Measurements from ENCODE around the gene URB2. TPM values are rescaled to one million over a fixed set of nuclear protein-coding genes. Genes with fewer than 3 reads are reported as not detected.
"Not testable (repeated sequence)": the region's sequence is repeated elsewhere in the genome, so short reads cannot be mapped to it uniquely, and the experiment has no call there.

The URB2 gene
- 17.5 and 17.6 TPM in 2 replicates for total RNA-seq (2014; rRNA removed; shearing (Covaris generic))
- polyA plus RNA-seq (2015; cell fraction: cytosol; rRNA removed), result 12.8 and 16.9 TPM in 2 replicates
- 23.9 and 25.6 TPM in 2 replicates for polyA plus RNA-seq (2015; cell fraction: nucleus; rRNA removed)

DNA sequence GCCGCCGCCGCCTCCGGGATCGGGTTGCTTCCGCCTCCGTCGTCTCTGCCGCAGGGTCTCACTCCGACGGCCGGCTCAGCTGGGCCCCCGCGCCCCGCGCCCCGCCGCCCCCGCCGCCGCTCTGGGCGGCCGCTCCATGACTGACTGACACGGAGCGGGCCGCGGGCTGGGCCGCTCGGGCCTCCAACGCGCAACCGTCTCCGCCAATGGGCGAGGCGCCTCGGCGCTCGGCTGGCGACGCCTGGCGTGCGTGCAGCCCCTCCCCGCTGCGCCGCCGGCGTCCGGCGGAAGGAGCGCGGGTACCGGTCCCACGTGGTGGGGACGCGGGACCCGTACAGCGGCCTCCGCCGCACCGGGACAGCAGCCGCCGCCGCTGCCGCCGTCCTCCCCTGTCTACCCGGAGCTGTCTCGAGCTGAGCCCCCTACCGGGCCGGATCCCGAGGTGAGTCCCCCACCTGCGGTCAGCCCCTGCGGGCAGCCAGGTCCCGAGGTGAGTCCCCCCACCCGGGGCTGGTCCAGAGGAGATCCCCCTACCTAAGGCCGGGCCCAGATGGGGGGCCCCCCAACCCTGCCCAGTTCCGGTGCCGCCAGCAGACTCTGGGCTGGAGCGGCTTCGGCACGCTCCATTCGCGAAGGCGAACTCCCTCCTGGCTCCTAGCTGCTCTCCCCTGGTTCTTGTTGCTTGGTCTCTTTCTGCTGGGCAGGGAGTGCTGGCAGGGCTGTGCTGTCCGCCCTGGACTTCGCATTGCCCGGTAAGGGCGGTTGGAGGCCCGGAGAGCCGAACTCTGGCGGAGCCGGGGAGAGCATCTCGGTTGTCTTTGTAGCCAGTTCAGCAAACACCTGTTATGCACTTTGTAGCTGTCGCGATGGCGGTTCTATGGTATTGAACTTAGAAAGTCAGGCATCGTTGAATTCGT, at the start of gene URB2, which contains the start of gene TAF5L:
Gene URB2 (plus strand): TSS at position 333 of the 917 bp plus-strand sequence. CDS start 1,387 bp downstream, outside the sequence.
Gene TAF5L (minus strand): TSS at position 208 of the 917 bp plus-strand sequence. CDS start 11,640 bp downstream, outside the sequence.
- in situ Hi-C loops (cut with HindIII; ENCODE audit: low pct_unique_long_range_greater_than_20kb, low sequenced_read_pairs), result no loop called here
- peak; percentile 84 for DNase-seq (ENCODE audit: low read depth, low spot score)

- peak; percentile 11 for DNase-seq (ENCODE audit: low read depth, low spot score)
- in situ Hi-C loops (cut with HindIII; ENCODE audit: low pct_unique_long_range_greater_than_20kb, low sequenced_read_pairs), result no loop called here
These were observed 47.6 kb upstream of the URB2 start for GRCh38 chr1:229578168-229579058.

- peak; percentile 89 for DNase-seq (ENCODE audit: low read depth, low spot score)
- in situ Hi-C loops (cut with HindIII; ENCODE audit: low pct_unique_long_range_greater_than_20kb, low sequenced_read_pairs), result no loop called here
These were observed 46.9 kb upstream of the URB2 start for GRCh38 chr1:229579059-229579673.

DNA sequence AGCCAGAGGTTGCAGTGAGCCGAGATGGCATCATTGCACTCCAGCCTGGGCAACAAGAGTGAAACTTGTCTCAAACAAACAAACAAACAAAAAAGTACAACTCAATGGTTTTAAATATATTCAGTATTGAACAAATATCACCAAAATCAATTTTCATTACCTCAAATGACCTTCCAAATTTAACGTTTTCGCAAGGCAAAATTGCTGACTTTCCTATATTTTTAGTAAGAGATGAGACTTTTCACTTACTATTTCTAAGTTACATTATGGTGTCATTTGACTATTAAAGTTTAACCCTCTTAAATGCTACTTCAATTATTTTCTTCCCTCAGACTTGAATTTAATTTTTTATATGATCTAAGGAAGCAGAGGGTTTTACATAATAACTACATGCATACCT, 44.6 kb upstream of the URB2 start:
- DNase-seq (ENCODE audit: low read depth, low spot score), result no peak
- in situ Hi-C loops (cut with HindIII; ENCODE audit: low pct_unique_long_range_greater_than_20kb, low sequenced_read_pairs), result no loop called here

DNA sequence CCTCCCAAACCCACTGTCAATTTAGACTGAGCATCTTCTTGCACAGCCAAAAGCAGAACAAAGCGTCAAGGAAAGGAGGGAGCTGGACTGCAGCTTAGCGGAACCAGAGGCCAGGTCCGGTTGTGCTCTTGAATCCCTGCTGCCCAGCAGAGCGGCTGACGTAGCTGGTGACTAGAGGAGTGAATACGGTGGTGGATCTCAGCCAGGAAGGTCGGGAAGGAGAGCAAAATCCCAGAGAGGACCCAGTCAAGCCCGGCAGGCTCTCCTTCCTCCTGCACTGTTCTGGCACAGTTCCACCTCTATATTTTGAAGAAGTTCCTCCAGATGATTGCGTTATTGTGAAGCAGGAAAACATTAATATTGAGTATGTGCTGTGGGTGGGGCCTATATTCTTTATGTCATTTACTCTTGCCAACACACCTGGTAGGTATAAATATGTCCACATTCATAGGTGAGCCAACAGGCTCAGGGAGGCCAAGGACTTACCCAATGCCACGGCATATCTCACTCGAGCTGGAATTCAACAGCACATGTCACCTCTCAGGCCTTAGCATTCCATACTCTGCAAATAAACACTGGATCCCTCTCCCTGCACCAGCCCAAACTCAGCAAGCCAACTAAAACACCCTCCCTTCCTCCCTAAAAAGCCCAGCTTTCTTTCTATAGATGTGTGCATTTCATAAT, 43.9 kb upstream of the URB2 start:
- in situ Hi-C loops (cut with HindIII; ENCODE audit: low pct_unique_long_range_greater_than_20kb, low sequenced_read_pairs), result no loop called here

GRCh38 chr1:229582715-229583114, 43.3 kb upstream of the URB2 start:
- in situ Hi-C loops (cut with HindIII; ENCODE audit: low pct_unique_long_range_greater_than_20kb, low sequenced_read_pairs), result no loop called here

More for the DNA sequence above, 43.9 kb upstream of the URB2 start:
- no peak for DNase-seq (ENCODE audit: low read depth, low spot score)

GRCh38 chr1:229585338-229585737, 40.7 kb upstream of the URB2 start:
- in situ Hi-C loops (cut with HindIII; ENCODE audit: low pct_unique_long_range_greater_than_20kb, low sequenced_read_pairs), result no loop called here
- DNase-seq (ENCODE audit: low read depth, low spot score), result no peak

More at GRCh38 chr1:229582715-229583114, 43.3 kb upstream of the URB2 start:
- DNase-seq (ENCODE audit: low read depth, low spot score), result no peak

DNA sequence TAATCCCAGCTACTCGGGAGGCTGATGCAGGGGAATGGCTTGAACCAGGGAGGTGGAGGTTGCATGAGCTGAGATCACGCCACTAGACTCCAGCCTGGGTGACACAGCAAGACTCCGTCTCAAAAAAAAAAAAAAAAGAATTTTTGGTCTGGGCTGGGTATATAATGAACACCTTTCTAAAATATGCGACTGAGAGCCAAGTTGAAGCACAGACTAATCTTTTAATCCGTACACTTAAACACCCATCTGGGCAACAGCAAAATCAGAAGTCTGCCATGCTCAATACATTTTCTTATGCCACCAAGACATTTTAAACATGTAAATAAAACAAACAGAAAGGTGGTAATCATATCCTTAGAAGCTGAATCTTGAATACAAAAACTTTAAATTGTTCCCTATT, 35.9 kb upstream of the URB2 start:
- in situ Hi-C loops (cut with HindIII; ENCODE audit: low pct_unique_long_range_greater_than_20kb, low sequenced_read_pairs), result no loop called here
- DNase-seq (ENCODE audit: low read depth, low spot score), result no peak

- in situ Hi-C loops (cut with HindIII; ENCODE audit: low pct_unique_long_range_greater_than_20kb, low sequenced_read_pairs), result no loop called here
- DNase-seq (ENCODE audit: low read depth, low spot score), result no peak
These were observed 32.2 kb upstream of the URB2 start for GRCh38 chr1:229593800-229594199.

DNA sequence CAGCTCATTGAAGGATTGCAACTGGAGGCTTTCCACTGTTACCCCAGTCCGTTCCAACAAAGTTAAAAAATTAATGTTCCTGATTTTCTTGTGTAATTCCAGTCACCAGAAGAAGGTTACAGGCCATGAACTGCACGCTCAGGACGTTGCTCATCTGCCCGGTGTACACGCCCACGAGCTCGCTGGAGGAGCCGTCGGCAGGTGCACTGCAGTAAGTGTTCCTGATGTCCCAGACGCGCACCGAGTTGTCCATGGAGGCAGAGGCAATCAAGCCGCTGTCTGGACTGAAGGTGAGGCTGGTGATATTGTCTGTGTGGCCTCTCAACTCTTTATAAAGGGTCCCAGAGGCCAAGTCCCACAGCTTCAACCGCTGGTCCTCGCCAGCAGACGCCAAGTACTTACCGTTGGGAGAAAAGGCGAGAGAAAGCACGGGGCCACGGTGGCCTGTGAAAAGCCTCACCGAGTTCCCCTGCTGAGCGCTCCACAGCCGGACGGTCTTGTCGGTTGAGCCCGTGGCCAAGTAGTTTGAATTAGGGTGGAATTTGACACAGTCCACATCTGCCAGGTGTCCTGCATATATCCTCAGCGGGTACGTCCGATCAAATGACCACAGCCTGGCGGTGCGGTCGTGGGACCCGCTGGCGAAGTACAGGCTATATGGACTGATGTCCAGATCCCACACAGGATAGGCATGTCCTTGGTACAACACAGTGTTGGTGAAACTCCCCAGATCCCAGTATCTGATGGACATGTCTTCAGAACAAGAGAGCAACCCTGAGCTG, 31.6 kb upstream of the URB2 start:
- in situ Hi-C loops (cut with HindIII; ENCODE audit: low pct_unique_long_range_greater_than_20kb, low sequenced_read_pairs), result no loop called here
- DNase-seq (ENCODE audit: low read depth, low spot score), result no peak

DNA sequence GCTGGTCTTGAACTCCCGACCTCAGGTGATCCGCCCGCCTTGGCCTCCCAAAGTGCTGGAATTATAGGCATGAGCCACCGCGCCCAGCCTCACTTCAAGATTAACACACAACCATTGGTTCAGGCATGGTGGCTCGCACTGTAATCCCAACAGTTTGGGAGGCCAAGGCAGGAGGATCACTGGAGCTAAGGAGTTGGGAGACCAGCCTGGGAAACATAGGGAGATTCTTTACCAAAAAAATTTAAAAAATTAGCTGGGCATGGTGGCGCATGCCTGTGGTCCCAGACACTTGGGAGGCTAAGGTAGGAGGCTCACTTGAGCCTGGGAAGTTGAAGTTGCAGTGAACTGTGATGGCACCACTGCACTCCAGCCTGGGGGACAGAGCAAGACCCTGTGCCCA, 30.2 kb upstream of the URB2 start:
- in situ Hi-C loops (cut with HindIII; ENCODE audit: low pct_unique_long_range_greater_than_20kb, low sequenced_read_pairs); DNase-seq (ENCODE audit: low read depth, low spot score): not testable (repeated sequence)

GRCh38 chr1:229596925-229597699, 28.9 kb upstream of the URB2 start:
- DNase-seq (ENCODE audit: low read depth, low spot score), result no peak
- in situ Hi-C loops (cut with HindIII; ENCODE audit: low pct_unique_long_range_greater_than_20kb, low sequenced_read_pairs), result no loop called here

DNA sequence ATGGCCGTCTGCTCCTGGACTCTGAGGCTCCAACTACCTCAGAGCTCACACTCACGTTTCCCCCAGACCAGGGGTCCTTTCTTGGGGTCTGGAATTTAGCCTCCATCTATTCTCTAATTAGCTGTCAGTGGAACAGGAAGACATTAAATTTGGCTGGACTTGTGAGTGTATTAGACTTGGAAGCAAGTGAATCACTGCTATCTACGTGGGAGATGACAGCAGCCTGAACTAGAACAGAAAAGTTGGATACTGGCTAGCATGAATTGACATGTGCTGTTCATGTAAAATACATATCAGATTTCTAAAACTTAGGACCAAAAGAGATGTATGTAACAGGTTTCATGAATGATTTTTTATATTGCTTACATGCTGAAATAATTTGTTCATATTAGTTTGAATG, 28.2 kb upstream of the URB2 start:
- in situ Hi-C loops (cut with HindIII; ENCODE audit: low pct_unique_long_range_greater_than_20kb, low sequenced_read_pairs), result no loop called here
- no peak for DNase-seq (ENCODE audit: low read depth, low spot score)

- in situ Hi-C loops (cut with HindIII; ENCODE audit: low pct_unique_long_range_greater_than_20kb, low sequenced_read_pairs), result no loop called here
These were observed 26.7 kb upstream of the URB2 start for GRCh38 chr1:229599218-229599954.

DNA sequence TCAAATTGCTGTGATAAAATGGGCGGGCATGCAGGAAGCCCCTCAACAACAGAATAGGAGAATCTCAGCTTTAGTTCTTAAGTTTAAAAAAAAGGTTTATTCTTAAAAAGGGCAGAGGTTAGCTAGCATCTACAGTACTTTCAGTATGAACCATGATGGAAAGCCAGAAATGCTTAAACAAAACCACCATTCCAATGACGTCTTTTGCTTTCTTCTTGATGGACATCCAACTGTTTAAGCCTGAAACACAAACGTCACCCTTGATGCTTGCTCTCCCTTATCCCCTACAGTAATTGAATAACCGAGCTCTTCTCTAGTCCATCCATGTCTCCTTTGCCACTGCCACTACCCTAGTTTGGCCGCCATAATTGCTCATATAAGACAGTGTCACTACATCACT, 25.8 kb upstream of the URB2 start:
- DNase-seq (ENCODE audit: low read depth, low spot score), result no peak
- in situ Hi-C loops (cut with HindIII; ENCODE audit: low pct_unique_long_range_greater_than_20kb, low sequenced_read_pairs), result no loop called here

More at GRCh38 chr1:229599218-229599954, 26.7 kb upstream of the URB2 start:
- DNase-seq (ENCODE audit: low read depth, low spot score), result no peak

Measured in SK-MEL-5 (cell line).